Skin of body (tissue), 2 donors: Measurements from ENCODE around the gene PCDHGB4. TPM values are rescaled to one million over a fixed set of nuclear protein-coding genes. Genes with fewer than 3 reads are reported as not detected.
"Not testable (repeated sequence)": the region's sequence is repeated elsewhere in the genome, so short reads cannot be mapped to it uniquely, and the experiment has no call there.

Experiments used
- DNase-seq: peaks from one replicate; lab custom pipeline; 2025; lab: John Stamatoyannopoulos, UW
- total RNA-seq: library from RNA; depleted of rRNA; stranded (reverse); fragments of >200 nt; gene quantifications from one replicate; pipeline ENCODE4 v1.2.3, GENCODE V29; 2014

Gene PCDHGB4
- total RNA-seq, 1 donor from 2014 or later: 6.1 TPM

GRCh38 chr5:141397756-141398551, 10.5 kb downstream of the PCDHGB4 start, which contains the start of gene PCDHGB5:
Gene PCDHGB5, plus strand, starts transcription at chr5:141397947. Its CDS starts 181 bp downstream, at chr5:141398128.
- not testable (repeated sequence) for DNase-seq

DNA sequence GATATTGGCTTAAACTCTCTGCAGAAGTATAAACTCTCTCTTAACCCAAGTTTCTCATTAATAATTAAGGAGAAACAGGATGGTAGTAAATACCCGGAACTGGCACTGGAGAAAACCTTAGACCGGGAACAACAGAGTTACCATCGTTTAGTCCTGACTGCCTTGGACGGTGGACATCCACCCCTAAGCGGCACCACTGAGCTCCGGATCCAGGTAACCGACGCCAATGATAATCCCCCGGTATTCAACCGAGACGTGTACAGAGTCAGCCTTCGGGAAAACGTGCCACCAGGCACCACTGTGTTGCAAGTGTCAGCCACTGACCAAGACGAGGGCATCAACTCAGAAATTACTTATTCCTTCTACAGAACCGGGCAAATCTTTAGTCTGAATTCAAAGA, 11.1 kb downstream of the PCDHGB4 start:
- no peak for DNase-seq

- DNase-seq: no peak
Observed at GRCh38 chr5:141399555-141400258, 12.2 kb downstream of the PCDHGB4 start.

- DNase-seq: no peak
Observed at GRCh38 chr5:141402553-141403243, 15.2 kb downstream of the PCDHGB4 start, which contains the start of gene PCDHGA9. Gene PCDHGA9, plus strand, starts transcription at chr5:141402778. Its CDS starts 175 bp downstream, at chr5:141402953.

- DNase-seq: no peak
Observed at GRCh38 chr5:141403387-141403786, 15.9 kb downstream of the PCDHGB4 start.

- not testable (repeated sequence) for DNase-seq
Observed at GRCh38 chr5:141407790-141408505, 20.4 kb downstream of the PCDHGB4 start, which contains the start of gene PCDHGB6. Gene PCDHGB6, plus strand, starts transcription at chr5:141408021. Its CDS starts 182 bp downstream, at chr5:141408203.

DNA sequence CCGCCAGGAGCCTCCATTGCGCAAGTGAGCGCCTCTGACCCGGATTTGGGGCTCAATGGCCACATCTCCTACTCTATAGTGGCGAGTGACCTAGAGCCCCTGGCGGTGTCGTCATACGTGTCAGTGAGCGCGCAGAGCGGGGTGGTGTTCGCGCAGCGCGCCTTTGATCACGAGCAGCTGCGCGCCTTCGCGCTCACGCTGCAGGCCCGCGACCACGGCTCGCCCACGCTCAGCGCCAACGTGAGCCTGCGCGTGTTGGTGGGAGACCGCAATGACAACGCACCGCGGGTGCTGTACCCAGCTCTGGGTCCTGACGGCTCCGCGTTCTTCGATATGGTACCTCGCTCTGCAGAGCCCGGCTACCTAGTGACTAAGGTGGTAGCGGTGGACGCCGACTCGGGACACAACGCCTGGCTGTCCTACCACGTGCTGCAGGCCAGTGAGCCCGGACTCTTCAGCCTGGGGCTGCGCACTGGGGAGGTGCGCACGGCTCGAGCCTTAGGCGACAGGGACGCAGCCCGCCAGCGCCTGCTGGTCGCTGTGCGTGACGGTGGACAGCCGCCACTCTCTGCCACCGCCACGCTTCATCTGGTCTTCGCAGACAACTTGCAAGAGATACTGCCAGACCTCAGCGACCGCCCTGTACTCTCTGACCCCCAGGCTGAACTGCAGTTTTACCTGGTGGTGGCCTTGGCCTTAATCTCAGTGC, 22.3 kb downstream of the PCDHGB4 start:
- no peak for DNase-seq

DNA sequence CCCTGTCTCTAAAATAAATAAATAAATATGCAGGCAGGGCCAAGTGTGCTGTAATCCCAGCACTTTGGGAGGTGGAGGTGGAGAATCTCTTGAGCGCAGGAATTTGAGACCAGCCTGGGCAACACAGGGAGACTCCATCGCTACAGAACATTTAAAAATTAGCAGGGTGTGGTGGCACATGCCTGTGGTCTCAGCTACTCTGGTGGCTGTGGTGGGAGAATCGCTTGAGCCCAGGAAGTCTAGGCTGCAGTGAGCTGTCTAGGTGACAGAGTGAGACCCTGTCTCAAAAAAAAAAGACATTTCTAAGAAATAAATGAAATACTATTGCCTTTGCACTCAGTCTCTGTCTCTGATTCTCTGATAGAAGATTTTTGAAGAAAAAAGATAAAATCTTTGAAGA, 24.1 kb downstream of the PCDHGB4 start:
- DNase-seq: no peak

GRCh38 chr5:141412854-141413539, 25.5 kb downstream of the PCDHGB4 start, which contains the start of gene PCDHGA10:
Gene PCDHGA10, plus strand, starts transcription at chr5:141412987. Its CDS starts 189 bp downstream, at chr5:141413176.
- DNase-seq: no peak

DNA sequence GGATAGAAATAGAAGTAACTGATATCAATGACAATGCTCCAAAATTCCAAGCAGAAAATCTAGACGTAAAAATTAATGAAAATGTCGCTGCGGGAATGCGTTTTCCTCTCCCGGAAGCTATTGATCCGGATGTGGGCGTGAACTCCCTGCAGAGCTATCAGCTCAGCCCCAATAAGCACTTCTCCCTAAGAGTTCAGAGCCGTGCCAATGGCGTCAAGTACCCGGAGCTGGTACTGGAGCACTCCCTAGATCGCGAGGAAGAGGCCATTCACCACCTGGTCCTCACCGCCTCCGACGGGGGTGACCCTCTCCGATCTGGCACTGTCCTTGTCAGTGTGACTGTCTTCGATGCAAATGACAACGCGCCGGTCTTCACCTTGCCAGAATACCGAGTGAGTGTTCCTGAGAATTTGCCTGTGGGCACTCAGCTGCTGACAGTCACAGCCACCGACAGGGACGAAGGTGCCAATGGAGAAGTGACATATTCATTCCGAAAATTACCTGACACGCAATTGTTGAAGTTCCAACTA, 26.1 kb downstream of the PCDHGB4 start:
- DNase-seq: no peak

DNA sequence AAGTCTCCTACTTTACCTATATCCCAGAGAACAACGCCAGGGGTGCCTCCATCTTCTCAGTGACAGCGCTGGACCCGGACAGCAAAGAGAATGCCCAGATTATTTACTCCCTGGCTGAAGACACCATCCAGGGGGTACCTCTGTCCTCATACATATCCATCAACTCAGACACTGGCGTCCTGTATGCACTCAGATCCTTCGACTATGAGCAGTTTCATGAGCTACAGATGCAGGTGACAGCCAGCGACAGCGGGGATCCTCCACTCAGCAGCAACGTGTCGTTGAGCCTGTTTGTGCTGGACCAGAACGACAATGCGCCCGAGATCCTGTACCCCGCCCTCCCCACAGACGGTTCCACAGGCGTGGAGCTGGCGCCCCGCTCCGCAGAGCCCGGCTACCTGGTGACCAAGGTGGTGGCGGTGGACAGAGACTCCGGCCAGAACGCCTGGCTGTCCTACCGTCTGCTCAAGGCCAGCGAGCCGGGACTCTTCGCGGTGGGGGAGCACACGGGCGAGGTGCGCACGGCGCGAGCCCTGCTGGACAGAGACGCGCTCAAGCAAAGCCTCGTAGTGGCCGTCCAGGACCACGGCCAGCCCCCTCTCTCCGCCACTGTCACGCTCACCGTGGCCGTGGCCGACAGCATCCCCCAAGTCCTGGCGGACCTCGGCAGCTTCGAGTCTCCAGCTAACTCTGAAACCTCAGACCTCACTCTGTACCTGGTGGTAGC, 27.2 kb downstream of the PCDHGB4 start:
- not testable (repeated sequence) for DNase-seq

DNA sequence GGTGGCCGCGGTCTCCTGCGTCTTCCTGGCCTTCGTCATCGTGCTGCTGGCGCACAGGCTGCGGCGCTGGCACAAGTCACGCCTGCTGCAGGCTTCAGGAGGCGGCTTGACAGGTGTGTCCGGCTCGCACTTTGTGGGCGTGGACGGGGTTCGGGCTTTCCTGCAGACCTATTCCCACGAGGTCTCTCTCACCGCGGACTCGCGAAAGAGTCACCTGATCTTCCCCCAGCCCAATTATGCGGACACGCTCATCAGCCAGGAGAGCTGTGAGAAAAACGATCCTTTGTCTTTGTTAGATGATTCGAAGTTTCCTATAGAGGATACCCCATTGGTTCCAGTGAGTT, 27.7 kb downstream of the PCDHGB4 start:
- not testable (repeated sequence) for DNase-seq

GRCh38 chr5:141417494-141418172, 30.1 kb downstream of the PCDHGB4 start, which contains the start of gene PCDHGB7:
Gene PCDHGB7, plus strand, starts transcription at chr5:141417677. Its CDS starts 183 bp downstream, at chr5:141417860.
- peak; percentile 5 for DNase-seq

GRCh38 chr5:141419074-141419880, 31.8 kb downstream of the PCDHGB4 start:
- DNase-seq: no peak

DNA sequence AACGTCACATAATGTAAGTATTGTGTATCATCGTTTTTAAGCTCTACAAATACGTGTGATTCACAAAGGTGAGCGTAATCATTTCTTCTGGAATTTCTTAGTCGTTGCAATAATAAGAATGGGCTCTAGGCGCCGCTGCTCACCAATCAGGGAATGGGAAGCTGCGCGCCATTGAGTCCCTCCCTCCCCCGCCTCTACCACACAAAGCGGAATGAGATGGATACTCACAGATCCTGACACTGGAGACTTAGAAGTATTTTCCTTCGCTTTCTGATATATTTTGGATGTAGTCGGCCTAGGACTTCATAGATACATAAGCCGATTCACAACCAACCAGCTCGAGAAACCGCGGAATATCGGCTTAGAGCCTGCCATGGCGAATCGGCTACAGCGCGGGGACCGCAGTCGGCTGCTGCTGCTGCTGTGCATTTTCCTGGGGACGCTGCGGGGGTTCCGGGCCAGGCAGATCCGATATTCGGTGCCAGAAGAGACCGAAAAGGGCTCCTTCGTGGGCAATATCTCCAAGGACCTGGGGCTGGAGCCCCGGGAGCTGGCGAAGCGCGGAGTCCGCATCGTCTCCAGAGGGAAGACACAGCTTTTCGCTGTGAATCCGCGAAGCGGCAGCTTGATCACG, 33.5 kb downstream of the PCDHGB4 start, which contains the start of gene PCDHGA11:
TSS of gene PCDHGA11 (plus strand) at position 197 of the 634 bp plus-strand sequence. CDS start at position 374, 177 bp downstream.
- DNase-seq: no peak

DNA sequence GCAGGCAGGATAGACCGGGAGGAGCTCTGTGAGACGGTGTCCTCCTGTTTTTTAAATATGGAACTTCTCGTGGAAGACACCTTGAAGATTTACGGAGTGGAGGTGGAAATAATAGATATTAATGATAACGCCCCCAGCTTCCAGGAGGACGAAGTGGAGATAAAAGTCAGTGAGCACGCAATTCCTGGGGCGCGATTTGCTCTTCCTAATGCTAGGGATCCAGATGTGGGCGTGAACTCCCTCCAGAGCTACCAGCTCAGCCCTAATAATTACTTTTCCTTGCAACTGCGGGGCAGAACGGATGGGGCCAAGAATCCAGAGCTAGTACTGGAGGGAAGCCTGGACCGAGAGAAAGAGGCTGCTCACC, 34.0 kb downstream of the PCDHGB4 start:
- no peak for DNase-seq
